OCI-LY7 (cell line): ENCODE data around the gene EEF2K. TPM values are rescaled to one million over a fixed set of nuclear protein-coding genes. Genes with fewer than 3 reads are reported as not detected.

ENCODE experiments used
- BruUV-seq: library from RNA; stranded (reverse); fragments of 400-500 nt; replicated peaks from 2 replicates; lab custom pipeline; 2021; lab: Mats Ljungman, UMichigan
- CTCF ChIA-PET: fragments of 300-600 bp; sonication (Branson Sonifier 250); formaldehyde crosslinking; loops from one replicate; lab custom pipeline; 2022; ENCODE audit warnings: antibody characterized with exemption; ENCODE audit not compliant: unreplicated experiment; lab: Charles Lee
- POLR2A ChIA-PET: fragments of 300-600 bp; sonication (Branson Sonifier 250); formaldehyde crosslinking; loops from one replicate; lab custom pipeline; 2022; ENCODE audit warnings: antibody characterized with exemption; lab: Charles Lee
- DNase-seq: peaks from one replicate; pipeline ENCODE4 v3.0.0-alpha.2; 2015; ENCODE audit warnings: low spot score
- H2AFZ ChIP-seq: fragments of 200-600 bp; sonication (generic), shearing (Covaris generic); 2 replicates; pipeline ENCODE4 v1.6.1; 2014; ENCODE audit warnings: mild to moderate bottlenecking, antibody characterized with exemption, low read length, moderate library complexity
- H3K27ac ChIP-seq: fragments of 200-600 bp; sonication (generic); 2 replicates; pipeline ENCODE4 v1.5.1; 2014; ENCODE audit warnings: mixed run types, low read depth, mild to moderate bottlenecking, moderate library complexity, low read length, inconsistent platforms; ENCODE audit not compliant: poor library complexity, severe bottlenecking
- H3K36me3 ChIP-seq: fragments of 200-600 bp; sonication (generic); 2 replicates; pipeline ENCODE4 v1.6.1; 2014; ENCODE audit warnings: mild to moderate bottlenecking, antibody characterized with exemption, low read length, moderate library complexity, mixed read lengths; ENCODE audit not compliant: insufficient read depth
- H3K4me1 ChIP-seq: fragments of 200-600 bp; sonication (generic); 2 replicates; pipeline ENCODE4 v1.5.1; 2014; ENCODE audit warnings: mild to moderate bottlenecking, low read length; ENCODE audit not compliant: insufficient read depth, poor library complexity, severe bottlenecking
- H3K4me2 ChIP-seq: fragments of 200-600 bp; sonication (generic); 2 replicates; pipeline ENCODE4 v1.6.1; 2014; ENCODE audit warnings: mild to moderate bottlenecking, low read length
- H3K4me3 ChIP-seq: fragments of 200-600 bp; sonication (generic); 2 replicates; pipeline ENCODE4 v1.5.1; 2014; ENCODE audit warnings: mild to moderate bottlenecking, low read depth, low read length; ENCODE audit not compliant: poor library complexity, severe bottlenecking
- H3K79me2 ChIP-seq: fragments of 200-600 bp; sonication (generic); 2 replicates; pipeline ENCODE4 v1.6.1; 2016; ENCODE audit warnings: low read depth, mild to moderate bottlenecking, low read length, moderate library complexity, mixed read lengths; ENCODE audit not compliant: insufficient read depth
- H3K9me2 ChIP-seq: fragments of 200-600 bp; sonication (generic); 2 replicates; pipeline ENCODE4 v1.6.1; 2016; ENCODE audit warnings: mild to moderate bottlenecking, low read length, mixed read lengths; ENCODE audit not compliant: insufficient read depth
- H3K9me3 ChIP-seq: fragments of 200-600 bp; sonication (generic); 2 replicates; pipeline ENCODE4 v1.6.1; 2014; ENCODE audit warnings: mild to moderate bottlenecking, mixed run types, low read length, mixed read lengths
- H4K20me1 ChIP-seq: fragments of 200-600 bp; sonication (generic); 2 replicates; pipeline ENCODE4 v1.6.1; 2014; ENCODE audit warnings: mild to moderate bottlenecking, antibody characterized with exemption, low read length, moderate library complexity, mixed read lengths; ENCODE audit not compliant: insufficient read depth
- EZH2phosphoT487 ChIP-seq: fragments of 200-600 bp; sonication (generic); IDR thresholded peaks from 2 replicates; pipeline ENCODE4 v1.6.1; 2018; ENCODE audit warnings: low read depth, borderline replicate concordance, mild to moderate bottlenecking, mixed run types, antibody characterized with exemption, low read length, moderate library complexity, mixed read lengths
- intact Hi-C: fragments of 100-400 bp; cut with micrococcal nuclease; formaldehyde crosslinking; loops from one replicate; pipeline ENCODE4 v1.10.0; 2022; ENCODE audit not compliant: unreplicated experiment
- total RNA-seq, 2 experiments: library from RNA; depleted of rRNA in 1 of 2; stranded (reverse); fragments of >200 nt in 1 of 2; shearing (Covaris generic) in 1 of 2; gene quantifications; 2 replicates each; pipeline ENCODE4 v1.2.3, GENCODE V29; 2014 to 2022
- TF ChIP-seq, protein P1 (sequence below): fragments of 200-600 bp; sonication (generic); conservative IDR thresholded peaks from 2 replicates; pipeline ENCODE4 v1.5.1; 2014; ENCODE audit warnings: mild to moderate bottlenecking, antibody characterized with exemption, low read length, moderate library complexity, mixed read lengths

Gene EEF2K
- total RNA-seq, 2 experiments from 2014 or later, result 23.8 to 42.3 TPM

DNA sequence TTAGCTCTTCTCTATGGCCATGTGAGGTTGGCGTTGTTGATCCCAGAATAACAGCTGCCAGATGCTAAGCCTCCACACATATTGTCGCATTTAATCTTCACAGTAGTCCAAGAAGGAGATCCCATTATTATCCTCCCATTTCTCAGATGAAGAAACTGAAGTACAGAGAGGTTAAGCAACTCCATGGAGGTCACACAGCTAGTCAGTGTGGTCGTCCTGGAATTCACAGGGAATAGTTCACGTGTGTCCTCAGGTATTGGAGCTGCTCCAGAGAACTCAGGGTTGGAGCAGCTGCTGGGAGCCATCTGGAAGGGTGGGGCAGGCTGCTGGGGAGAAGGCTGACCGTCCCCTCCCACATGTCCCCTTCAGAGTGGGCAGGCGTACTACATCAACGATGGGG lies 24.2 kb upstream of the EEF2K start:
- H4K20me1 ChIP-seq, result no peaks in the 10 kb centered on the region
- no peak overlapping the region for H2AFZ ChIP-seq
- H3K4me2 ChIP-seq, result no peak overlapping the region
- intact Hi-C loops, result no loop called here
- no peak for DNase-seq
- no peaks in the 10 kb centered on the region for H3K9me3 ChIP-seq
- no TSS peak for BruUV-seq
- TF ChIP-seq, protein P1, sequence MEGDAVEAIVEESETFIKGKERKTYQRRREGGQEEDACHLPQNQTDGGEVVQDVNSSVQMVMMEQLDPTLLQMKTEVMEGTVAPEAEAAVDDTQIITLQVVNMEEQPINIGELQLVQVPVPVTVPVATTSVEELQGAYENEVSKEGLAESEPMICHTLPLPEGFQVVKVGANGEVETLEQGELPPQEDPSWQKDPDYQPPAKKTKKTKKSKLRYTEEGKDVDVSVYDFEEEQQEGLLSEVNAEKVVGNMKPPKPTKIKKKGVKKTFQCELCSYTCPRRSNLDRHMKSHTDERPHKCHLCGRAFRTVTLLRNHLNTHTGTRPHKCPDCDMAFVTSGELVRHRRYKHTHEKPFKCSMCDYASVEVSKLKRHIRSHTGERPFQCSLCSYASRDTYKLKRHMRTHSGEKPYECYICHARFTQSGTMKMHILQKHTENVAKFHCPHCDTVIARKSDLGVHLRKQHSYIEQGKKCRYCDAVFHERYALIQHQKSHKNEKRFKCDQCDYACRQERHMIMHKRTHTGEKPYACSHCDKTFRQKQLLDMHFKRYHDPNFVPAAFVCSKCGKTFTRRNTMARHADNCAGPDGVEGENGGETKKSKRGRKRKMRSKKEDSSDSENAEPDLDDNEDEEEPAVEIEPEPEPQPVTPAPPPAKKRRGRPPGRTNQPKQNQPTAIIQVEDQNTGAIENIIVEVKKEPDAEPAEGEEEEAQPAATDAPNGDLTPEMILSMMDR, result no peak
- no peak for TF ChIP-seq EZH2phosphoT487
- no peak overlapping the region for H3K4me3 ChIP-seq
- no peaks in the 10 kb centered on the region for H3K79me2 ChIP-seq
- no peaks in the 10 kb centered on the region for H3K36me3 ChIP-seq
- no peaks in the 10 kb centered on the region for H3K9me2 ChIP-seq
- no peak overlapping the region for H3K27ac ChIP-seq
- ChIA-PET CTCF (interaction anchor here (0.5 kb wide), 1 partner anchor 174 kb away, joined by 4 read pairs; no protein-coding TSS in a partner anchor), POLR2A (interaction anchor here (0.9 kb wide), 1 partner anchor 172 kb away, joined by 4 read pairs; no protein-coding TSS in a partner anchor)
- no peaks in the 10 kb centered on the region for H3K4me1 ChIP-seq

DNA sequence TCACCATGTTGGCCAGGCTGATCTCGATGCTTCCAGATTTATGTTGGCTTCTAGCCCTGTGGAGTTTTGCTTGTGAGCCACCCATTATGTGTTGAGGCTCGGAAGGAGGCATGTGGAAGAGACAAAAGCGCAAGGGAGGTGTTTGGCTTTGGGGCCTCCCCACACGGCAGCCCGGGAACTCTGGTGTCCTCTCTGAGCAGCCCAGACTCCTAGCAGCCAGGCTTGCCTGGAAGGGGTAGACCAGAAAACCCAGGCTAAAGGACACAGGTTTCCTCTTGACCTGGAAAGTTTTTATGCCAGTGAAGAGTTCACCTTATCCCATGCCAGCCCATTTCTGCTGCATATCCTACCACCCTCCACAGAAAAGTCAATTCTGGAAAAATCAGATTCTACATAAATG lies 22.7 kb upstream of the EEF2K start:
- BruUV-seq, result no TSS peak
- no peaks in the 10 kb centered on the region for H3K36me3 ChIP-seq
- H3K27ac ChIP-seq, result no peak overlapping the region
- no peak for TF ChIP-seq EZH2phosphoT487
- TF ChIP-seq, protein P1, result no peak
- H3K4me3 ChIP-seq, result no peak overlapping the region
- ChIA-PET POLR2A (no interaction called here), CTCF (no interaction called here)
- no peaks in the 10 kb centered on the region for H3K9me3 ChIP-seq
- H3K9me2 ChIP-seq, result no peaks in the 10 kb centered on the region
- H4K20me1 ChIP-seq, result no peaks in the 10 kb centered on the region
- intact Hi-C loops, result no loop called here
- no peak overlapping the region for H3K4me2 ChIP-seq
- DNase-seq, result no peak
- H3K4me1 ChIP-seq, result peaks cover 4% of the 10 kb centered on the region
- no peaks in the 10 kb centered on the region for H3K79me2 ChIP-seq
- no peak overlapping the region for H2AFZ ChIP-seq

DNA sequence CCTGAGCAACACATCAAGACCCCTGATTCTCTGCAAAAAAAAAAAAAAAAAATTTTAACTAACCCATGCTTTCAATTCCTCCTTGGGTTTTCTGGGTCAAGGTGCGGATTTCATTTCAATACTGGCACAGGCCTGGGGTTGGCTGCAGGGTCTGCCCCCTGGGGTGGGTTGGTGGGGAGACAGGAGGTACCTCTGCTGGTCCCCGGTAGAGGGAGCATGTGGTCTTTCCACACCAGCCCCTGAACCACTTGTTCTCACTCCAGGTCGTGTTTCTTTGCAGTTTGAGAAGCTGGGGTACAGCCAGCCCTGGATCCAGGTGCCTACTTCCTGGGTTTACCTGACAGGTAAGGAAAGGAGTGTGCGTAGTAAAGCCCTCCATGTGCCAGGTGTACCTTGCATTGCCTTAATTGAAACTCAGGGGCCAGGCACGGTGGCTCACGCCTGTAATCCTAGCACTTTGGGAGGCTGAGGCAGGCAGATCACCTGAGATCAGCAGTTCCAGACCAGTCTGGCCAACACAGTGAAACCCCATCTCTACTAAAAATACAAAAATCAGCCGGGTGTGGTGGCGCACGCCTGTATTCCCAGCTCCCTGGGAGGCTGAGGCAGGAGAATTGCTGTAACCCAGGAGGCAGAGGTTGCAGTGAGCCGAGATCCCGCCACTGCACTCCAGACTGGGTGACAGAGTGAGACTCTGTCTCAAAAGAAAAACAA lies 22.0 kb upstream of the EEF2K start:
- ChIA-PET CTCF (no interaction called here), POLR2A (no interaction called here)
- no peak overlapping the region for H2AFZ ChIP-seq
- no peak overlapping the region for H3K4me3 ChIP-seq
- DNase-seq, result peak; percentile 55
- intact Hi-C loops, result no loop called here
- no peak for TF ChIP-seq EZH2phosphoT487
- TF ChIP-seq, protein P1, result peak; percentile 70
- no peaks in the 10 kb centered on the region for H3K9me3 ChIP-seq
- H3K36me3 ChIP-seq, result no peaks in the 10 kb centered on the region
- H3K4me2 ChIP-seq, result no peak overlapping the region
- H3K4me1 ChIP-seq, result peaks cover 11% of the 10 kb centered on the region
- no peaks in the 10 kb centered on the region for H3K79me2 ChIP-seq
- H3K27ac ChIP-seq, result no peak overlapping the region
- H4K20me1 ChIP-seq, result no peaks in the 10 kb centered on the region
- BruUV-seq, result no TSS peak
- H3K9me2 ChIP-seq, result no peaks in the 10 kb centered on the region
